ENCODE data around the gene SF3B6. TPM values are rescaled to one million over a fixed set of nuclear protein-coding genes. Genes with fewer than 3 reads are reported as not detected.

The SF3B6 gene
- total and polyA plus RNA-seq, 9 of the 15 experiments (the other 6 are each of a cell fraction or from before 2014, with no cell fraction given), result 146 to 591 (median 295) TPM

DNA sequence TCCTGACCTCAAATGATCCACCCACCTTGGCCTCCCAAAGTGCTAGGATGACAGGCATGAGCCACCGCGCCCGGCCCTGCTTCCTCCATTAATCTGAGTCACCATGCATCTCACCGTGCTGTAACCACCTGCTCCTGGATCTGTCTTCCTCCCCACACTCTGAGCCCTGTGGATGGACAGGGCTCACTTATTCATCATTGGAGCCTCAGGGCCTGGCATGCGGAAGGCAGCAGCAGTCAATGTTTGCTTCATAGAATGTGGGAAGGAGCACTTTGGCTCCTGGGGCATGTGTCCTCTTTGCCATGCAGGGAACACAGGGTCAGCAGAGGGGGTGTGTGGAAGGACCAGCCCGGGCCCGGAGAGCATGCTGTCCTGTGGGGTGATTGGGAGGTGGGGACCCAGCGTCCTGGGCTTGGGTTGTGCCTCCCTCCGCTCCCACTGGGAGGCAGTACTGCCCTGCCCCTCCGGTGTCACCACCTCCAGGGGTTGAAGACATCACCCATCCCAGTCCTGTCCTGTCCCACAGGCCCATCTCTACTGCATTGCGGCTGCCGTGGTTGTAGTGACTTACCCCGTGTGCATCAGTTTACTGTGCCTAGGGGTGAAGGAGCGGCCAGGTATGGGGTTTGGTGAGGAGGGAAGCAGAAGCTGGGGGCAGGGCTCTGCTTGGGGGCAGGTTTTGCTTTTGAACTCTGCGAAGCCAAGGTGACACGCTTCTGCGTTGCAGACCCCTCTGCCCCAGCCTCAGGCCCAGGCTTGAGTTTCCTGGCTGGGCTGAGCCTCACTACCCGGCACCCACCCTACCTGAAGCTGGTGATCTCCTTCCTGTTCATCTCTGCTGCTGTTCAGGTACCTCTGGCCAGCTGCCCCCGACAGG, 54.8 kb downstream of the SF3B6 start (continued):
- TF ChIP-seq, protein P1, sequence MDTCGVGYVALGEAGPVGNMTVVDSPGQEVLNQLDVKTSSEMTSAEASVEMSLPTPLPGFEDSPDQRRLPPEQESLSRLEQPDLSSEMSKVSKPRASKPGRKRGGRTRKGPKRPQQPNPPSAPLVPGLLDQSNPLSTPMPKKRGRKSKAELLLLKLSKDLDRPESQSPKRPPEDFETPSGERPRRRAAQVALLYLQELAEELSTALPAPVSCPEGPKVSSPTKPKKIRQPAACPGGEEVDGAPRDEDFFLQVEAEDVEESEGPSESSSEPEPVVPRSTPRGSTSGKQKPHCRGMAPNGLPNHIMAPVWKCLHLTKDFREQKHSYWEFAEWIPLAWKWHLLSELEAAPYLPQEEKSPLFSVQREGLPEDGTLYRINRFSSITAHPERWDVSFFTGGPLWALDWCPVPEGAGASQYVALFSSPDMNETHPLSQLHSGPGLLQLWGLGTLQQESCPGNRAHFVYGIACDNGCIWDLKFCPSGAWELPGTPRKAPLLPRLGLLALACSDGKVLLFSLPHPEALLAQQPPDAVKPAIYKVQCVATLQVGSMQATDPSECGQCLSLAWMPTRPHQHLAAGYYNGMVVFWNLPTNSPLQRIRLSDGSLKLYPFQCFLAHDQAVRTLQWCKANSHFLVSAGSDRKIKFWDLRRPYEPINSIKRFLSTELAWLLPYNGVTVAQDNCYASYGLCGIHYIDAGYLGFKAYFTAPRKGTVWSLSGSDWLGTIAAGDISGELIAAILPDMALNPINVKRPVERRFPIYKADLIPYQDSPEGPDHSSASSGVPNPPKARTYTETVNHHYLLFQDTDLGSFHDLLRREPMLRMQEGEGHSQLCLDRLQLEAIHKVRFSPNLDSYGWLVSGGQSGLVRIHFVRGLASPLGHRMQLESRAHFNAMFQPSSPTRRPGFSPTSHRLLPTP (IDR thresholded peaks at IDR 0.05; ENCODE audit: borderline replicate concordance, extremely low read depth, insufficient read length), result no peak
- TF ChIP-seq, protein P2, sequence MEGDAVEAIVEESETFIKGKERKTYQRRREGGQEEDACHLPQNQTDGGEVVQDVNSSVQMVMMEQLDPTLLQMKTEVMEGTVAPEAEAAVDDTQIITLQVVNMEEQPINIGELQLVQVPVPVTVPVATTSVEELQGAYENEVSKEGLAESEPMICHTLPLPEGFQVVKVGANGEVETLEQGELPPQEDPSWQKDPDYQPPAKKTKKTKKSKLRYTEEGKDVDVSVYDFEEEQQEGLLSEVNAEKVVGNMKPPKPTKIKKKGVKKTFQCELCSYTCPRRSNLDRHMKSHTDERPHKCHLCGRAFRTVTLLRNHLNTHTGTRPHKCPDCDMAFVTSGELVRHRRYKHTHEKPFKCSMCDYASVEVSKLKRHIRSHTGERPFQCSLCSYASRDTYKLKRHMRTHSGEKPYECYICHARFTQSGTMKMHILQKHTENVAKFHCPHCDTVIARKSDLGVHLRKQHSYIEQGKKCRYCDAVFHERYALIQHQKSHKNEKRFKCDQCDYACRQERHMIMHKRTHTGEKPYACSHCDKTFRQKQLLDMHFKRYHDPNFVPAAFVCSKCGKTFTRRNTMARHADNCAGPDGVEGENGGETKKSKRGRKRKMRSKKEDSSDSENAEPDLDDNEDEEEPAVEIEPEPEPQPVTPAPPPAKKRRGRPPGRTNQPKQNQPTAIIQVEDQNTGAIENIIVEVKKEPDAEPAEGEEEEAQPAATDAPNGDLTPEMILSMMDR (IDR thresholded peaks at IDR 0.05 in 2 of 3, conservative IDR thresholded peaks at IDR 0.05 in 1 of 3; ENCODE audit: insufficient read depth in 2 of 3, low read depth in 1 of 3, low read length in 3 of 3), result peak; percentile 72 to 85 (median 78)
- no peak; the same call in 1 of the 2 replicates for TF ChIP-seq CTBP1 (IDR thresholded peaks at IDR 0.05; ENCODE audit: borderline replicate concordance)
- peak; percentile 47 to 82 for TF ChIP-seq RAD21 (CRISPR knock-in tag; conservative IDR thresholded peaks at IDR 0.05 in 1 of 2, IDR thresholded peaks at IDR 0.05 in 1 of 2)
- TF ChIP-seq ZBTB7A (IDR thresholded peaks at IDR 0.05; ENCODE audit: borderline replicate concordance, control insufficient read depth, low read depth, low read length), result no peak
- TF ChIP-seq, protein P3, sequence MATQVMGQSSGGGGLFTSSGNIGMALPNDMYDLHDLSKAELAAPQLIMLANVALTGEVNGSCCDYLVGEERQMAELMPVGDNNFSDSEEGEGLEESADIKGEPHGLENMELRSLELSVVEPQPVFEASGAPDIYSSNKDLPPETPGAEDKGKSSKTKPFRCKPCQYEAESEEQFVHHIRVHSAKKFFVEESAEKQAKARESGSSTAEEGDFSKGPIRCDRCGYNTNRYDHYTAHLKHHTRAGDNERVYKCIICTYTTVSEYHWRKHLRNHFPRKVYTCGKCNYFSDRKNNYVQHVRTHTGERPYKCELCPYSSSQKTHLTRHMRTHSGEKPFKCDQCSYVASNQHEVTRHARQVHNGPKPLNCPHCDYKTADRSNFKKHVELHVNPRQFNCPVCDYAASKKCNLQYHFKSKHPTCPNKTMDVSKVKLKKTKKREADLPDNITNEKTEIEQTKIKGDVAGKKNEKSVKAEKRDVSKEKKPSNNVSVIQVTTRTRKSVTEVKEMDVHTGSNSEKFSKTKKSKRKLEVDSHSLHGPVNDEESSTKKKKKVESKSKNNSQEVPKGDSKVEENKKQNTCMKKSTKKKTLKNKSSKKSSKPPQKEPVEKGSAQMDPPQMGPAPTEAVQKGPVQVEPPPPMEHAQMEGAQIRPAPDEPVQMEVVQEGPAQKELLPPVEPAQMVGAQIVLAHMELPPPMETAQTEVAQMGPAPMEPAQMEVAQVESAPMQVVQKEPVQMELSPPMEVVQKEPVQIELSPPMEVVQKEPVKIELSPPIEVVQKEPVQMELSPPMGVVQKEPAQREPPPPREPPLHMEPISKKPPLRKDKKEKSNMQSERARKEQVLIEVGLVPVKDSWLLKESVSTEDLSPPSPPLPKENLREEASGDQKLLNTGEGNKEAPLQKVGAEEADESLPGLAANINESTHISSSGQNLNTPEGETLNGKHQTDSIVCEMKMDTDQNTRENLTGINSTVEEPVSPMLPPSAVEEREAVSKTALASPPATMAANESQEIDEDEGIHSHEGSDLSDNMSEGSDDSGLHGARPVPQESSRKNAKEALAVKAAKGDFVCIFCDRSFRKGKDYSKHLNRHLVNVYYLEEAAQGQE (IDR thresholded peaks at IDR 0.05; ENCODE audit: borderline replicate concordance), result peak; percentile 72
- TF ChIP-seq, protein P3 (CRISPR knock-in tag; IDR thresholded peaks at IDR 0.05; ENCODE audit: low read depth), result no peak
- peak; percentile 74 for TF ChIP-seq SMC3 (conservative IDR thresholded peaks at IDR 0.05; ENCODE audit: insufficient read depth, low read depth, low read length)
- TF ChIP-seq BMI1 (IDR thresholded peaks at IDR 0.05; ENCODE audit: low read length), result no peak
- no peak for TF ChIP-seq ZNF668 (CRISPR knock-in tag; IDR thresholded peaks at IDR 0.05)
- no peak for TF ChIP-seq TARDBP (IDR thresholded peaks at IDR 0.05)

Data from K562 (cell line).